B cell (primary cell): ENCODE measurements around the gene PLAU. TPM values are rescaled to one million over a fixed set of nuclear protein-coding genes. Genes with fewer than 3 reads are reported as not detected.
A peak's percentile ranks its signal among the peaks of the same experiment; 100 is the strongest.
"Not testable (repeated sequence)": the region's sequence is repeated elsewhere in the genome, so short reads cannot be mapped to it uniquely, and the experiment has no call there.

ENCODE experiments used
- ATAC-seq: fragments of 200-7000 bp; cut with Tn5 transposase; one replicate; pipeline ENCODE4 v1.10.0; 2021; ENCODE audit warnings: low read depth, mild to moderate bottlenecking, moderate number of reproducible peaks, moderate library complexity
- CTCF ChIA-PET: fragments of 350-600 bp; sonication (Branson Sonifier 250); formaldehyde crosslinking; loops from one replicate; lab custom pipeline; 2021; ENCODE audit warnings: antibody characterized with exemption, inconsistent platforms; lab: Charles Lee
- POLR2A ChIA-PET: fragments of 350-600 bp; sonication (Branson Sonifier 250); formaldehyde crosslinking; loops from one replicate; lab custom pipeline; 2021; ENCODE audit warnings: antibody characterized with exemption; lab: Charles Lee
- DNase-seq: peaks from one replicate; pipeline ENCODE4 v3.0.0; 2013
- H2AFZ ChIP-seq: 2 replicates; pipeline ENCODE4 v1.6.1; 2012; ENCODE audit warnings: mild to moderate bottlenecking, low read depth, low read length; ENCODE audit not compliant: insufficient read depth, poor library complexity, severe bottlenecking
- H3K27ac ChIP-seq, 2 donors: 1 replicate in 1 of 2; 2 replicates in 1 of 2; pipeline ENCODE4 v1.5.1; 2012 to 2013; ENCODE audit warnings: low read length in 2 of 2, mild to moderate bottlenecking in 2 of 2, moderate library complexity in 1 of 2
- H3K27me3 ChIP-seq, 4 experiments: fragments of 200-600 bp in 1 of 4; sonication (generic) in 1 of 4; replicated peaks in 1 of 4; 1 replicate in 2 of 4; 2 replicates in 2 of 4; pipeline versions ENCODE4 v1.6.1 to v1.7.0; 2013 to 2016; ENCODE audit warnings: low read length in 3 of 4, mild to moderate bottlenecking in 2 of 4, mixed read lengths in 1 of 4, moderate library complexity in 1 of 4; ENCODE audit not compliant: insufficient read depth in 4 of 4, control insufficient read depth in 3 of 4; ENCODE audit errors: control extremely low read depth in 1 of 4
- H3K36me3 ChIP-seq, 2 experiments: replicated peaks in 1 of 2; 1 replicate in 1 of 2; 2 replicates in 1 of 2; pipeline versions ENCODE4 v1.6.1 to v1.7.1; 2013; ENCODE audit warnings: low read length in 1 of 2; ENCODE audit not compliant: insufficient read depth in 2 of 2, control insufficient read depth in 1 of 2; ENCODE audit errors: control extremely low read depth in 1 of 2, extremely low read depth in 1 of 2
- H3K4me1 ChIP-seq, 2 donors: fragments of 200-600 bp in 1 of 2; sonication (generic) in 1 of 2; 1 replicate in 1 of 2; 2 replicates in 1 of 2; pipeline versions ENCODE4 v1.5.1 to v1.6.1; 2013 to 2017; ENCODE audit warnings: low read length in 2 of 2; ENCODE audit not compliant: control insufficient read depth in 2 of 2, insufficient read depth in 2 of 2
- H3K4me2 ChIP-seq: replicated peaks from 2 replicates; pipeline ENCODE3; 2012; ENCODE audit warnings: mild to moderate bottlenecking, low read depth, low read length; ENCODE audit not compliant: poor library complexity, severe bottlenecking
- H3K4me3 ChIP-seq, 5 experiments: fragments of 200-600 bp in 1 of 5; sonication (generic) in 1 of 5; 1 replicate in 3 of 5; 2 replicates in 2 of 5; pipeline versions ENCODE4 v1.5.1 to v1.7.0; 2011 to 2016; ENCODE audit warnings: low read length in 4 of 5, mild to moderate bottlenecking in 4 of 5, low read depth in 2 of 5, control low read depth in 1 of 5, moderate library complexity in 1 of 5; ENCODE audit not compliant: insufficient read depth in 1 of 5; ENCODE audit errors: control extremely low read depth in 1 of 5, extremely low read depth in 1 of 5
- H3K79me2 ChIP-seq: fragments of 200-600 bp; sonication (generic); one replicate; pipeline ENCODE4 v1.6.0; 2016; ENCODE audit warnings: low read length; ENCODE audit not compliant: control insufficient read depth, insufficient read depth
- H3K9ac ChIP-seq: fragments of 200-600 bp; sonication (generic); 2 replicates; pipeline ENCODE4 v1.6.1; 2017; ENCODE audit warnings: mild to moderate bottlenecking, low read length, moderate library complexity
- H3K9me3 ChIP-seq, 3 donors: one replicate each; pipeline versions ENCODE4 v1.6.1 to v1.7.1; 2013; ENCODE audit warnings: low read length in 2 of 3; ENCODE audit not compliant: control insufficient read depth in 2 of 3, insufficient read depth in 1 of 3; ENCODE audit errors: control extremely low read depth in 1 of 3
- H4K20me1 ChIP-seq: 2 replicates; pipeline ENCODE4 v1.6.0; 2012; ENCODE audit warnings: mild to moderate bottlenecking, low read length; ENCODE audit not compliant: insufficient read depth, control insufficient read depth, poor library complexity, severe bottlenecking
- H3K27ac Mint-ChIP-seq: one replicate; pipeline ENCODE4 v1.8.0; 2021; ENCODE audit warnings: mixed read lengths
- H3K27me3 Mint-ChIP-seq: one replicate; pipeline ENCODE4 v1.8.0; 2021; ENCODE audit warnings: mixed read lengths
- H3K4me1 Mint-ChIP-seq: one replicate; pipeline ENCODE4 v1.8.0; 2021; ENCODE audit warnings: mixed read lengths
- H3K4me3 Mint-ChIP-seq: one replicate; pipeline ENCODE4 v1.8.0; 2021; ENCODE audit warnings: mixed read lengths
- H3K9me3 Mint-ChIP-seq: one replicate; pipeline ENCODE4 v1.8.0; 2022; ENCODE audit warnings: mixed read lengths; ENCODE audit not compliant: insufficient read depth
- CTCF ChIP-seq: fragments of 200-600 bp; IDR thresholded peaks from one replicate; pipeline ENCODE4 v1.8.0; 2022; ENCODE audit warnings: antibody characterized with exemption, mild to moderate bottlenecking
- EZH2 ChIP-seq: IDR thresholded peaks from 2 replicates; pipeline ENCODE4 v1.6.1; 2012; ENCODE audit warnings: borderline replicate concordance, low read depth, mild to moderate bottlenecking, moderate library complexity, low read length; ENCODE audit not compliant: insufficient read depth, poor library complexity, severe bottlenecking
- WGBS: methylation state at CpG from one replicate; pipeline ENCODE4 v1.1.5; 2013; ENCODE audit warnings: missing lambda C conversion rate; ENCODE audit not compliant: insufficient coverage; 5-methylcytosine and 5-hydroxymethylcytosine counted together
- intact Hi-C: fragments of 100-400 bp; cut with micrococcal nuclease; formaldehyde crosslinking; loops from one replicate; pipeline ENCODE4 v1.10.0; 2022
- polyA plus RNA-seq: library from polyadenylated mRNA; depleted of rRNA; stranded (reverse); fragments of >200 nt; gene quantifications from 2 replicates; pipeline ENCODE4 v1.2.3, GENCODE V29; 2012
- total RNA-seq, 2 donors: library from RNA; stranded (reverse); fragments of 120-200 nt in 1 of 2; gene quantifications; 1 replicate in 1 of 2; 2 replicates in 1 of 2; pipeline versions ENCODE4 v1.2.3 to v1.2.4, GENCODE V29; 2013 to 2022

Gene PLAU
- total and polyA plus RNA-seq, 2 donors (not counting 1 experiment from before 2014, with no cell fraction given), result 0.04 TPM; not detected in 1

GRCh38 chr10:73917566-73918305 is 6.8 kb downstream of the PLAU start:
- H3K27me3 ChIP-seq, result no peaks in the 10 kb centered on the region
- H3K4me1 Mint-ChIP-seq, result peaks cover 10% of the 10 kb centered on the region
- H3K36me3 ChIP-seq, result no peaks in the 10 kb centered on the region
- peaks cover 0 to 14% (median 0%) of the 10 kb centered on the region in 3 donors for H3K9me3 ChIP-seq
- no peak overlapping the region for H3K4me3 ChIP-seq
- DNase-seq (no peak), ATAC-seq (no peak)
- 100% methylated on average over 1 of the region's 3 CpGs for WGBS
- no peak for TF ChIP-seq EZH2
- TF ChIP-seq CTCF, result no peak
- CTCF ChIA-PET, result interaction anchor here (0.6 to 3.9 kb wide), 4 partner anchors 23 to 162 kb away, joined by 3 to 20 read pairs (median 9); no protein-coding TSS in a partner anchor
- no peaks in the 10 kb centered on the region for H3K79me2 ChIP-seq
- H3K27me3 Mint-ChIP-seq, result peaks cover 6% of the 10 kb centered on the region
- POLR2A ChIA-PET, result interaction anchor here (0.6 kb wide), 3 partner anchors 22 to 622 kb away, joined by 3 to 7 read pairs (median 5); no protein-coding TSS in a partner anchor
- peaks cover 7 to 12% of the 10 kb centered on the region in 2 donors for H3K4me1 ChIP-seq
- H4K20me1 ChIP-seq, result no peaks in the 10 kb centered on the region
- no peak overlapping the region for H3K9ac ChIP-seq
- no peak overlapping the region for H3K27ac ChIP-seq
- intact Hi-C loops, result no loop called here
- H3K27ac Mint-ChIP-seq, result no peak overlapping the region
- no peak overlapping the region for H2AFZ ChIP-seq
- H3K9me3 Mint-ChIP-seq, result no peaks in the 10 kb centered on the region
- H3K4me2 ChIP-seq, result no peak overlapping the region
- H3K4me3 Mint-ChIP-seq, result no peak overlapping the region

- CTCF ChIA-PET, result interaction anchor here (1.4 to 3.9 kb wide), 4 partner anchors 9 to 37 kb away, joined by 4 to 20 read pairs (median 9); no protein-coding TSS in a partner anchor
- not testable (repeated sequence) for ATAC-seq
These were observed 8.5 kb downstream of the PLAU start for GRCh38 chr10:73919481-73919880.

More at GRCh38 chr10:73919481-73919880, 8.5 kb downstream of the PLAU start:
- H2AFZ ChIP-seq, result peak overlapping the region; percentile 63
- H3K4me3 Mint-ChIP-seq, H3K9ac ChIP-seq, DNase-seq, H3K9me3 Mint-ChIP-seq, intact Hi-C loops, H3K79me2 ChIP-seq, H3K27me3 ChIP-seq, H4K20me1 ChIP-seq, H3K27me3 Mint-ChIP-seq, H3K4me3 ChIP-seq, H3K27ac ChIP-seq, H3K4me2 ChIP-seq, H3K36me3 ChIP-seq: not testable (repeated sequence)
- peaks cover 7 to 12% of the 10 kb centered on the region in 2 donors for H3K4me1 ChIP-seq
- H3K4me1 Mint-ChIP-seq, result peaks cover 10% of the 10 kb centered on the region
- POLR2A ChIA-PET, result interaction anchor here (1.0 kb wide), 1 partner anchor 21 kb away, joined by 3 read pairs; no protein-coding TSS in a partner anchor
- peak overlapping the region; percentile 90 for H3K27ac Mint-ChIP-seq
- peaks cover 0 to 14% (median 0%) of the 10 kb centered on the region in 3 donors for H3K9me3 ChIP-seq
- WGBS, result 100% methylated on average over 1 of the region's 8 CpGs
